SH-SY5Y (cell line): Measurements from ENCODE around the gene CAGE1.
A peak's percentile ranks its signal among the peaks of the same experiment; 100 is the strongest.

Source experiments
- GATA2 ChIP-seq: IDR thresholded peaks from 2 replicates; pipeline ENCODE4 v1.6.1; 2011; ENCODE audit warnings: mild to moderate bottlenecking, low read depth, low read length
- GATA3 ChIP-seq: IDR thresholded peaks from 2 replicates; pipeline ENCODE4 v1.6.1; 2011; ENCODE audit warnings: low read depth, mild to moderate bottlenecking, low read length, moderate library complexity

GRCh38 chr6:7341989-7342742, 47.4 kb downstream of the CAGE1 start:
- TF ChIP-seq GATA3 (no peak), GATA2 (peak; percentile 24; the same call in 1 of the 2 replicates)
